Measurements from ENCODE around the gene ANO3. TPM values are rescaled to one million over a fixed set of nuclear protein-coding genes. Genes with fewer than 3 reads are reported as not detected.

ANO3 gene
- total and polyA plus RNA-seq, 2 donors (not counting 3 experiments of a cell fraction or from before 2014, with no cell fraction given): not detected

DNA sequence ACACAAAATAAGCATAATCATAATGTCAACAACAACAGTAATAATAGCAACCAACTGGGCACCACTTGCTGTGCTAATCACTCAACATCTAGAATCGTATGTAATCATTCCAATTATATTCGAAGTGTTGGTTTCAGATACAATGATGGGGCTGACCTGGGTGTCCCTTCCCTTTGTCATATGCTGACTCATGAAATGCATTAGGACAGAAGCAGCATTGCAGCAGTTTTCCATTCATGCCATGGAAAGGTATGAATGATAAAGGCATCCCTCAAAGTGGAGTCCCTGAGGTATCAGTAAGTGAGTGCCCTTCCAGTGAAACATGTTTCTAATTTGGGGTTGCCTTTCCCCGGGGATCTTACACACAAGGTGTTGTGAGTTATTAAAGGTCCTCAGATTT is 46.3 kb upstream of the ANO3 start:
- FAIRE-seq: no peak
- no peaks in the 10 kb centered on the region for H4K20me1 ChIP-seq (replicated peaks; ENCODE audit: control insufficient read depth, extremely low read depth, insufficient read depth, low read length)
- no peaks in the 10 kb centered on the region for H3K27me3 ChIP-seq (ENCODE audit: control insufficient read depth in 2 of 2, insufficient read depth in 2 of 2, low read length in 2 of 2)
- TF ChIP-seq, protein P1, sequence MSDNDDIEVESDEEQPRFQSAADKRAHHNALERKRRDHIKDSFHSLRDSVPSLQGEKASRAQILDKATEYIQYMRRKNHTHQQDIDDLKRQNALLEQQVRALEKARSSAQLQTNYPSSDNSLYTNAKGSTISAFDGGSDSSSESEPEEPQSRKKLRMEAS (IDR thresholded peaks at IDR 0.05; ENCODE audit: insufficient read depth, insufficient read length): no peak
- TF ChIP-seq EZH2 (IDR thresholded peaks at IDR 0.05; ENCODE audit: borderline replicate concordance, low read depth, low read length, severe bottlenecking) (no peak), GATA2 (IDR thresholded peaks at IDR 0.05; ENCODE audit: insufficient read depth, insufficient read length, low read depth, low read length) (no peak), POLR2AphosphoS5 (IDR thresholded peaks at IDR 0.05; ENCODE audit: insufficient read depth, low read depth, low read length) (no peak), MYC (IDR thresholded peaks at IDR 0.05; ENCODE audit: low read depth, low read length) (no peak), JUN (IDR thresholded peaks at IDR 0.05; ENCODE audit: borderline replicate concordance, insufficient read depth, insufficient read length, low read depth) (no peak), POLR2A (IDR thresholded peaks at IDR 0.05; ENCODE audit: low read depth, low read length) (no peak), FOS (IDR thresholded peaks at IDR 0.05; ENCODE audit: borderline replicate concordance, insufficient read depth, low read length) (no peak)
- TF ChIP-seq, protein P2, sequence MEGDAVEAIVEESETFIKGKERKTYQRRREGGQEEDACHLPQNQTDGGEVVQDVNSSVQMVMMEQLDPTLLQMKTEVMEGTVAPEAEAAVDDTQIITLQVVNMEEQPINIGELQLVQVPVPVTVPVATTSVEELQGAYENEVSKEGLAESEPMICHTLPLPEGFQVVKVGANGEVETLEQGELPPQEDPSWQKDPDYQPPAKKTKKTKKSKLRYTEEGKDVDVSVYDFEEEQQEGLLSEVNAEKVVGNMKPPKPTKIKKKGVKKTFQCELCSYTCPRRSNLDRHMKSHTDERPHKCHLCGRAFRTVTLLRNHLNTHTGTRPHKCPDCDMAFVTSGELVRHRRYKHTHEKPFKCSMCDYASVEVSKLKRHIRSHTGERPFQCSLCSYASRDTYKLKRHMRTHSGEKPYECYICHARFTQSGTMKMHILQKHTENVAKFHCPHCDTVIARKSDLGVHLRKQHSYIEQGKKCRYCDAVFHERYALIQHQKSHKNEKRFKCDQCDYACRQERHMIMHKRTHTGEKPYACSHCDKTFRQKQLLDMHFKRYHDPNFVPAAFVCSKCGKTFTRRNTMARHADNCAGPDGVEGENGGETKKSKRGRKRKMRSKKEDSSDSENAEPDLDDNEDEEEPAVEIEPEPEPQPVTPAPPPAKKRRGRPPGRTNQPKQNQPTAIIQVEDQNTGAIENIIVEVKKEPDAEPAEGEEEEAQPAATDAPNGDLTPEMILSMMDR (IDR thresholded peaks at IDR 0.05; ENCODE audit: extremely low read depth in 1 of 2, insufficient read depth in 1 of 2, low read depth in 1 of 2, low read length in 2 of 2): no peak
- no peak overlapping the region for H3K4me2 ChIP-seq (ENCODE audit: insufficient read depth, low read length)
- no peak overlapping the region for H3K9ac ChIP-seq (replicated peaks; ENCODE audit: extremely low read depth, insufficient read depth, low read length)
- intact Hi-C loops (cut with micrococcal nuclease): loop anchor here (1.0 to 2.0 kb wide), 2 partner anchors 57 to 873 kb away; no protein-coding TSS in a partner anchor
- H3K79me2 ChIP-seq (ENCODE audit: control insufficient read depth, insufficient read depth, low read length): no peaks in the 10 kb centered on the region
- dilution Hi-C loops (cut with MboI; ENCODE audit: extremely low pct_ligation_motif_present, low sequenced_read_pairs): no loop called here
- no TSS peak for BruUV-seq (replicated peaks)
- no peak overlapping the region for H3K4me3 ChIP-seq (replicated peaks in 1 of 3; ENCODE audit: insufficient read depth in 1 of 3, low read depth in 1 of 3, low read length in 3 of 3)
- ChIA-PET CTCF (interaction anchor here (0.7 to 2.2 kb wide), 4 partner anchors 13 to 873 kb away, joined by 3 to 50 read pairs (median 10); no protein-coding TSS in a partner anchor), POLR2A (no interaction called here)
- no peaks in the 10 kb centered on the region for H3K36me3 ChIP-seq (ENCODE audit: control insufficient read depth in 2 of 2, extremely low read depth in 1 of 2, insufficient read depth in 2 of 2, low read length in 2 of 2)
- no peak overlapping the region for H3K27ac ChIP-seq (ENCODE audit: insufficient read depth, low read depth, low read length)
- peaks cover 7% of the 10 kb centered on the region for H3K4me1 ChIP-seq (ENCODE audit: control insufficient read depth, extremely low read depth, insufficient read depth, low read length)
- H3K9me3 ChIP-seq (replicated peaks; ENCODE audit: control insufficient read depth, insufficient read depth, low read length): no peaks in the 10 kb centered on the region
- no peak overlapping the region for H2AFZ ChIP-seq (ENCODE audit: low read depth, low read length)
- H3K9me1 ChIP-seq (replicated peaks; ENCODE audit: control insufficient read depth, extremely low read depth, insufficient read depth, low read length): no peaks in the 10 kb centered on the region
- DNase-seq (ENCODE audit: low read depth, low spot score): no peak

Measured in endothelial cell of umbilical vein (primary cell).